HEK293T (cell line): ENCODE results near the gene RGS3.

Experiments used
- BHLHE40 ChIP-seq: fragments of 450-650 bp; IDR thresholded peaks from 2 replicates; pipeline ENCODE4 v1.6.1; 2016; ENCODE audit warnings: mild to moderate bottlenecking, moderate library complexity, borderline replicate concordance
- CTBP1 ChIP-seq: fragments of 450-650 bp; IDR thresholded peaks from 2 replicates; pipeline ENCODE4 v1.6.1; 2016; ENCODE audit warnings: borderline replicate concordance
- ELF4 ChIP-seq: fragments of 450-650 bp; IDR thresholded peaks from 2 replicates; pipeline ENCODE4 v1.6.1; 2017; ENCODE audit warnings: antibody characterized with exemption
- FOXA1 ChIP-seq: fragments of 450-650 bp; IDR thresholded peaks from 2 replicates; pipeline ENCODE4 v1.6.1; 2016; ENCODE audit warnings: mild to moderate bottlenecking
- FOXK2 ChIP-seq: fragments of 450-650 bp; IDR thresholded peaks from 2 replicates; pipeline ENCODE4 v1.6.1; 2016; ENCODE audit warnings: mild to moderate bottlenecking
- FOXM1 ChIP-seq: fragments of 450-650 bp; IDR thresholded peaks from 2 replicates; pipeline ENCODE4 v1.6.1; 2017; ENCODE audit warnings: mild to moderate bottlenecking, borderline replicate concordance
- HDGF ChIP-seq: fragments of 450-650 bp; IDR thresholded peaks from 2 replicates; pipeline ENCODE4 v1.6.1; 2017; ENCODE audit warnings: antibody characterized with exemption, borderline replicate concordance
- NFRKB ChIP-seq: fragments of 450-650 bp; IDR thresholded peaks from 2 replicates; pipeline ENCODE4 v1.6.1; 2016; ENCODE audit warnings: mild to moderate bottlenecking, moderate library complexity
- PKNOX1 ChIP-seq: fragments of 450-650 bp; IDR thresholded peaks from 2 replicates; pipeline ENCODE4 v1.6.1; 2016
- SUZ12 ChIP-seq: fragments of 450-650 bp; IDR thresholded peaks from 2 replicates; pipeline ENCODE4 v1.6.1; 2016; ENCODE audit warnings: mild to moderate bottlenecking

GRCh38 chr9:113482341-113482740 lies 18.8 kb downstream of the RGS3 start:
- no peak for TF ChIP-seq SUZ12
- TF ChIP-seq HDGF: no peak
- TF ChIP-seq BHLHE40: no peak
- TF ChIP-seq CTBP1: no peak
- no peak for TF ChIP-seq FOXM1
- no peak for TF ChIP-seq PKNOX1
- no peak for TF ChIP-seq FOXA1
- TF ChIP-seq NFRKB: no peak
- TF ChIP-seq ELF4: no peak
- TF ChIP-seq FOXK2: no peak
